Thyroid gland (tissue), 4 donors: ENCODE data around the gene SUSD3.

Source experiments
- CTCF ChIP-seq, 6 experiments: fragments of 200-600 bp in 3 of 6; fragments of 450-650 bp in 3 of 6; sonication (generic) in 3 of 6; IDR thresholded peaks; one replicate each; pipeline ENCODE4 v1.5.1; 2016 to 2019; ENCODE audit warnings: antibody characterized with exemption in 6 of 6, mild to moderate bottlenecking in 2 of 6, inconsistent platforms in 1 of 6, moderate library complexity in 1 of 6
- POLR2A ChIP-seq, 2 donors: fragments of 450-650 bp; IDR thresholded peaks; one replicate each; pipeline ENCODE4 v1.6.1; 2017; ENCODE audit warnings: antibody characterized with exemption in 2 of 2, mild to moderate bottlenecking in 2 of 2, moderate library complexity in 1 of 2

- TF ChIP-seq CTCF (IDR thresholded peaks at IDR 0.05) = no peak
- no peak for TF ChIP-seq POLR2A (IDR thresholded peaks at IDR 0.05)
Measured at GRCh38 chr9:93024646-93024910, 33.9 kb upstream of the SUSD3 start.
